GM21717 (cell line): ENCODE results near the gene TKFC.

ENCODE experiments used
- ATAC-seq: cut with Tn5 transposase; IDR thresholded peaks from one replicate; pipeline ENCODE4 v1.9.1; 2021; ENCODE audit warnings: mild to moderate bottlenecking, moderate library complexity; ENCODE audit not compliant: unreplicated experiment

The TKFC gene

DNA sequence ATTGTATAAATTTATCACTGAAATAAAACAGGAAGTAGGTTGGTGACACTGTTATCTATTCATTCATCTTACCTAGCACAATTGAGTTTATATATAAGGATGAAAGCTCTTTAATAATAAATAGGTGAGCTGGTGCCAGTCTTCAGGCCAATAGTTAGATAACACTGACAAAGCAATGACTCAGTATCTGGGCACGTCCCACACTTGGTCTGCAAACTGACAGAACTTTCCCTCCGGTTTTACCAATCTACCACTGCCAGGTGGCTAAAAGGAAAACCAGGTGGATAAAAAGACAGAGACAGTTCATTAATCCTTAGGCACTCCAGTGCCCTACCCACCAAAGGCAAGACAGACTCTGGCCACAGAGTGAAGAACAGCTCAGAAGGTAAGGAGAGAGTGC, 17.8 kb upstream of the TKFC start:
- no peak for ATAC-seq

DNA sequence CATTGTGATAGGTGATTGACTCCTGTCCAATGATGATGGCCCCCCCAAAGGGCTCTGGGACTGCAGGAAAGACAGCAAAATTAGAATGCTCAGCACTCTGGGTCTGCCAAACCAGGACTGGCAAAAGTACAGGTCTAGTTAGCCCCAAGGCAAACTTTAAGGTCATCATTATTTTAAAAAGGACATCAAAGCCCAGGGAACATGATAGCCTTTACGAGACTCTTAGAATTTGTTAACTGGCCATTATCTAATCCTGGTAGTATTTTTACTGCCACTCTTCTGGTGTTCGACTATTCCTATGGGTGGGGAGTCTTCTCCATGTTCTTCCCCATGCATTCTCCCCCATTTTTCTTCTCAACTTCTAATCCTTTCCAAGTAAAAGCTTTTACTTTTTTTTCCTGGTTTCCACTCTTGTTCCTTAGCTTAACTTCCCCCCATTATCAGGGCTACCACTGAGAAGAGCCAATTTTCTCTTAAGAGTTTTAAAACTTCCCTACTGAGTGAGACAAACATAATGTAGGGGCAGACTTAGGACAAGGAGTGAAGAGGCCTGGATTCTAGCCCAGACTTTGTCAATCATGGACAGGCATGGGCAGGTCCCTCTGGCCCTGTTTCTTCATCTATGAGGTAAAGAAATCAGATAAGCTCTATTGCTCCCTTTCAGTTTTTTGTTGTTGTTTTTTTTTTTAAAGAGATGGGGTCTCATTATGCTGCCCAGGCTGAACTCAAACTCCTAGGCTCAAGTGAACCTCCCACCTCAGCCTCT, 7.2 kb upstream of the TKFC start:
- ATAC-seq = no peak

DNA sequence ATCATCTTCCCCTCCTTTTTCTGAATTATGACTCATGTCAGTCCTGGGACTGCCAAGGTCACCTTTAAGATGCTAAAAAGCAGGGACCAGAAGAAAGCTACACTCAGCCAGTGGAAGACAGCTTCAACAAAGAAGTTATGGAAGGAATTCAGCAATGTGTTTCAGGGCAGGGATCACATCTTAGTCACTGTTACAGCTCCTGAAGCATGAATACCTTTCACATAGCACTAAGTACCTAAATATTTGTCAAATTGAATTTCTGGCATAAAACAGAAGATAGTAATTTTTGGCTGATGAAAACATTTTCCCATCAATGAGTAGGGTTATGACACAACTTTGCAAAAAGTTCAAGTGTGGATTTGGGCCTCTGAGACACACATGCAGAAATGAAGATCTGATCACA, 5.4 kb upstream of the TKFC start:
- no peak for ATAC-seq

DNA sequence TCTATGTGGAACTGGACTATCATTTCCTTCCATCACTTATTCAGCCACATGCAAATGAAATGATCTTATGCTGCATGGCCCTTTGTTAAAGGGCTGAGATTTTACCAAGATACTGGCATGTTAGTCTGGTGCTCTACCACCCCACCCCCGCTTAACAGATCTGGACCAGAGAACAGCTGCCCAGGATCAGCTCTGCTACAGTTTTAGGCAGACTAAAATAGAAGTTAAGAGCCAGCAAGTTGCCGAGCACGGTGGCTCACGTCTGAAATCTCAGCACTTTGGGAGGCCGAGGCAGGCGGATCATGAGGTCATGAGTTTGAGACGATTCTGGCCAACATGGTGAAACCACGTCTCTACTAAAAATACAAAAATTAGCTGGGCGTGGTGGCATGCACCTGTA, 4.7 kb upstream of the TKFC start:
- ATAC-seq = no peak

DNA sequence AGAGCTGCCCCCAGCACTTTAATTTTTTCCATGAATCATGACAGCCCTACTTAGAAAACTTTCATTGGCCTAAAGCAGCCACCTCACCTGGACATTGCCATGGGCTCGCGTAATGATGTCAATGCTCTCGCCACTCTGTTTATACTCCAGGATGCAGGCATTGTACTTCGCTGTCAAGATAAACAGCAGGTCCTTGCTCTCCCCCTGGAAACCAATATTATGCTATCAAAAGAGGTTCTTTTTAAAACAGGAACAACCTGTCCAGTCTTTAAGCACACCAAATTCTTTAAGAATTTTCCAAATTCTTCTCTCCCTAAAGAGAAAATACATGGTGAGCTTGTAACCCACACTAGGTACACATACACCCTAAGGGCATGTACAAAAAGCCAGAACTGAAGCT, 3.2 kb upstream of the TKFC start:
- no peak for ATAC-seq

DNA sequence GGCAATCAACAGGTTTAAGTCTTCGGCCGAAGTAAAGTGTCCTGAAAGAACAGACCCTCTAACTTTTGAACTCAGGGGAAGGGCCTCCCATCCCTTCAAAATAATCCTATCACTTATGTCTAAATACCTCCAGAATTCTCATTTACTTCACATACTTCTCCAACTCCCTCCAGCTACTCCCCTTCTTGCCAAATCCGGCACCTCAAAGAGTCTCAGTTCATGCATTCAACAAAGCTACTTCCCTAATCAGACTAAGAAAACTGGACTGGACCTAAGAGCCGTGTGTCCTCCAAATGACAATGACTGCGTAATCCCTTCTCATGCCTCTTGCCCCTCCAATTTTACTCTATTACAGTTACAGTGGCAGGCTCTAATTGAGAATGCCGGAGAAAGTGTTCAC, 1.4 kb upstream of the TKFC start:
- no peak for ATAC-seq

DNA sequence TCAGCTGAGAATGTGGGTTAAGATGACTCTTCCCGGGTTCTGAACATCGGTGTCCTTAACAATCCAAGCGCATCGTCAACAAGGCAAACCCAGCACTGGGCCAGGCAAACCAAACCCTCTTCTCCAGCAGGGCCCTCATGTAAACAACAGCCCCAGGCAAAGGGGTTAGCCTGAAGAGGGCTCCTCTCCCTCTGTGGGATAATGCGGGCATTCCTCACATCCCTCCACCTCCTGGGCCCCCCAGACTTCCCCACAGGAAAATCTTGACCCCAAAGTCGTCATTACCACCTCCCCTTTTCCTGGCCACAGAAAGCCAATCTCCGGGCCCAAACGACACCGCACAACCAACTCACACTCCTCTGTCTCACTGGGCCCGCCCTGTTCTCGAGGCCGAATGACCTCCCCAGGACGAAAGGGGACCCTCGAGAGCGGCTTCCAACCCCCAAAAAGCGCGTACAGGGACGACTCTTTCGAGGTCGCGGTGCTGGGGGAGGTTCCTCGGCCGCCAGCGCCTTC, 689 bp upstream of the TKFC start:
- peak; percentile 3 for ATAC-seq

DNA sequence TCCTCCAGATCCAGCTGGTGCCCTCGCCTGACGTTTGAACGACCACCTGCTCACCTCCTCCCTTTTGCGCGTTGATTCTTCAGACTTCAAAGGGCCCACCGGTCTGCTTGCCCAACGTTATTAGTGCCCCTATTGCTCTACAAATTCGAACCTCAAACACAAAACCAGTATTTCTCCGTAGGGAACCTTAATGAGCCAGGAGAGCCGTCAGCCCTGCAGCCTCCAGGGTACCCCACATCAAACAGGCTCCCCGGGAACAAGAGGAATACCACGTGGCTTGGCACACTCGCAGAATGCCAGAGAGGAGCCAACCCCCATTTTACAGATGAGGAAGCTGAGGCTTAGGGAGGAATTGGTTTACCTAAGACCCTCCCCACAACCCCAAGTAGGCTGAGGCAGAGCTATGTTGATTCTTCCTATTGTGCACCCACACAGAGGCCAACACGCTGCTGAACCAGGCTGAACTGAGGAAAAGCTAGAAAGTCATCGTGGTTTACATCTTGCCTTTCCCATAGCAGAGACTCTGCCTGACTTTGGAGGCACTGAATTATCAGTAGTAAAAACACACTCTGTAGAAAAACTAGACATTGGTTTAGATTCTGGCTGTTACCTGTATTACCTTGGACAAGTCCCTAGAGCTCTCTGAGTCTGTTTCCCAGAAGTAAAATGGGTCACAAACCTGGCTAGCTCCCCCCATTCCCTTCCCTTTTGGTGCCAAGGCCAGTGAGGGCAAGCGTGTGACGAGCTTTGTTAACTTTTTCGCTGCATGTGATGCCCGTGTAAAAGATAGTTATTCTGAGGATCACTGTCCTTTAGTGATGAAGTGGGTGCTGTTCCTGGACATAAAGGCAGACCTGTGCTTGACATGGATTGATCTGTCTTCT, 764 bp downstream of the TKFC start:
- ATAC-seq = peak; percentile 6

DNA sequence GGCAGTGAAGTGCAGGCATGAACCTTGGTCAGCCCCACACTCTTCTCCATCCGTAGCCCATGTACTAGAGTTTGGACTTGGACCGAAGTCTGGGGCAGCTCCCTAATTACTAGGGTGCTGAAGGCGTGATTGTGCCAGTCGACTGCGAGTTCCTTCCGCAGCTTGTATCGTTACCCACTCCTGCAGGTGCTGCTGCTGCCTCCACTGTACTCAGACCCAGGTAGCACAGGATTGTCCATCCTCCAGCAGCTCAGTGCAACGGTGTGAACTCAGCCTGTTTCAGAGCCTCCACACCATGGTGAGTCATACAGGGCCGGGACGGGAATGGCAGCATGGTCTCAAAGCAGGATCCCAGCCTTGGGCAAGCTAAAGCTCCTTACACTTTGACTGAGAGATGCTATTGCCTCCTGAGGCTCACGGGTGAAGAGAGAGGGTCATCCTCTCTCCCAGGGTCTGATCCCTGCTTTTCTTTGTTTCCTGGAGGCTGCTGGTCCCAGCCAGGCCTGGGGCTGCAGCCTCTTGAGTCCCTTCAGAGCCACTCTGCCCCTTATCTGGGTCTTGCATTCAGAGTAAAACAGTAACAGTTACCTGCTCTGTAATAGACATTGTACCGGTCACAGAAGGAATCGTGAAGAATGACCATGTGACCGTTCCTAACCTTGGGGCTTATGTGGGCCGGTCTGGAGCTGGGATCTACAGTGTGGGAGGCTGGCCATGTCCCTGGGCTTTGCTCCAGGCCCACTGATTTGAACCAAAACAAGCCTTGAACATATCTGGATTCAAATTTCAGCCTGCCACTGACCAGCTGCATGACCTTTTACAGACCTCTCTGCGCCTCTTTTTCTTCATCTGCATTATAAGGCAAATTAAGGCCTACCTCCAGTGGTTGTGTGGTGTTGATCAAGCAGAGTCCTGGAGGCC, 1.7 kb downstream of the TKFC start:
- no peak for ATAC-seq

DNA sequence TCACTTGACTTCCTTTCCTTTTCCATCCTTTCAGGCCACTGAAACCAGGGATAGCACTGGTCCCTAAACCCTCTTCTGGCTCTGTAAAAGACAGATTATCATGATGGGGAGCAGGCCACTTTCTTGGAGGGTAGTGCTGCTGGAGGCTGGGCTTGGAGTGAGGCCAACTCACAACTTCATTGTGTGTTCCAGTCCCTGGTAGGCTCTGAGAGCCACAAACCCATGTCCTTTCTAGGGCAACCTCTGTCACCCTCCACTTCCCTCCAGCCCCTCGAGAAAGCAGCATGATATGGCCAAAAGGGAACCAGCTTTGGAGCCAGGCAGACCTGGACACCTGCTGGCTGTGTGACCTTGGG, 2.3 kb downstream of the TKFC start:
- no peak for ATAC-seq

DNA sequence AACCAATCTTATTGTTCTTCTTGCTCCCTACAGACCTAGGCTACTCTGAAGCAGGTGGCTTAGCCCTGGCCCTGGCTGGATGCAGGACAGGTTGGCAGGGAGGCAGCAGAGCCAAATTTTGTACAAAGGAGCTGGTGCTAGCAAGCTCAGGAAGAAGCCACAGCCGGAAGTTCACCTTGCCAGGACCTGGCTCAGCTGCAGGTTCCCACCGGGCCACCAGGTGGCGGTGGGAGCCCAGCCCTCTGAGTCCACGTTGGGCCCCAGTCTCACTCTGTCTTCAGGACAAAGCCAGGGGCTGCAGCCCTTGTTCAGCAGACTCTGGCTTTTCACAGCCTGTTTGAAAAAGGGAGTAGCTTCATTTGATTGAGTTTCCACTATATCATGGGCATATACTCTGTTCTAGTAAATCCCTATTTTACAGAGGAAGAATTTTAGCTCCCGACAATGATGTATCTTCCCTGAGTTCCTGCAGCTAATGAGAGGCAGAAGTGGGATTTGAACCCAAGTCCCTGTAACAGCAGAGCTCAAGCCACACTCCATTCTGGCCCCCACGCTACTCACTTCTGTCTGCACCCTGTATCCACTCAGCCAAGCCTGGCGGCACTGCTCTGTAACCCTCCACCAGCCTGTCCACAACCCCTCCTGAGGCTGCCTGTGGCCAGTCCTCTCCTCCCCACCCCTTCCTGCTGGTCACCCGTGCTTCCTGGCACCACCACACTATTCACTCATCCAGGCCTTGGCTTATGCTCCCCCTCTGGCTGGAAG, 3.3 kb downstream of the TKFC start:
- peak; percentile 48 for ATAC-seq

DNA sequence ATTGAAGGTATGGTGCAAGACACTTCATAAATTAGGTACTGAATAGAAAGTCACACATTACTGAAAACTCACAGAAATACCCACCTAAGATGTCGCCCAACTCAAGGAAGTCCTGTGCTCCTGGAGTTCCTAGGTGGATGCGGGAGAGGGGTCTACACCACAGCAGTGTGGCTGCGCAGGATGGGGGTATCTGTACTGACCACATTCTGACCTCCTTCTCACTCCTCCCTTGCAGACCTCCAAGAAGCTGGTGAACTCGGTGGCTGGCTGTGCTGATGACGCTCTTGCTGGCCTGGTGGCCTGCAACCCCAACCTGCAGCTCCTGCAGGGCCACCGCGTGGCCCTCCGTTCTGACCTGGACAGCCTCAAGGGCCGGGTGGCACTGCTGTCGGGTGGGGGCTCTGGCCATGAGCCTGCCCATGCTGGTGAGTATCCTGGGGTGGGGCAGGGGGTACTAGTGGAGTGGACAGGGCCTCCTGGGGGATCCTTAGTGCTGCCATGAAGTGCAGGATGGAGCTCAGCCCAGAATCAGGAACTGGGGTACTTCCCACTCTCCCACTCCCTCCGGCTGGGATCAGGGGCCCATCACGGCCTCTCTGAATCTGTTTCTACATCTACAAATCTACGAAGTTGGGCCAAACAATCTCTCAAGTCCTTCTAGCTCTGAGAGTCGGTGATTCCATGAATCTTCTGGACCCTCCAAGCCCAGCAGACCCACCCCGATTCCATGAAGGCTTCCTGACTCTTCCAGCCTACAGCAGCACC, 4.9 kb downstream of the TKFC start:
- no peak for ATAC-seq

DNA sequence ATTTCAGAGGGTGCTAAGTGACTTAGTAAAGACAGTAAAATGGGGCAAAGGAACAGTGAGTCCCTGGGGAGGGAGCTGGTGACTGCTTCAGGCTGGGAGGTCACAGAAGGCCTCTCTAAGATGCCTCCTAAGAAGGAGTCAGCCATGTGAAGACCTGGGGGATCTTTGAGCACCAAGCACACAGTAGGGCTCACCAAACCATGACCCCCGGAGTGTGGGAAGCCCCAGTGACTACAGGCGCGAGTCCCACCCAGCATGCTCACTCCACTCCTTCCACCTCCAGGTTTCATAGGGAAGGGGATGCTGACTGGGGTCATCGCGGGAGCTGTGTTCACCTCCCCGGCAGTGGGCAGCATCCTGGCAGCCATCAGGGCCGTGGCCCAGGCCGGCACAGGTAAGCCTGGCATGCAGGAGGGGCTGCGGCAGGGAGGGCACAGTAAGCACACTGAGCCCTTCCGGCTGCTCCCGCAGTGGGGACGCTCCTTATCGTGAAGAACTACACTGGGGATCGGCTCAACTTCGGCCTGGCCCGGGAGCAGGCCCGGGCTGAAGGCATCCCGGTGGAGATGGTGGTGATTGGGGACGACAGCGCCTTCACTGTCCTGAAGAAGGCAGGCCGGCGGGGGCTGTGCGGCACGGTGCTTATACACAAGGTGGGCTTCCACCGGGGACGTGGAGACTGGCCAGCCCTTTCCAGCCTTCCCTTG, 5.9 kb downstream of the TKFC start:
- no peak for ATAC-seq

DNA sequence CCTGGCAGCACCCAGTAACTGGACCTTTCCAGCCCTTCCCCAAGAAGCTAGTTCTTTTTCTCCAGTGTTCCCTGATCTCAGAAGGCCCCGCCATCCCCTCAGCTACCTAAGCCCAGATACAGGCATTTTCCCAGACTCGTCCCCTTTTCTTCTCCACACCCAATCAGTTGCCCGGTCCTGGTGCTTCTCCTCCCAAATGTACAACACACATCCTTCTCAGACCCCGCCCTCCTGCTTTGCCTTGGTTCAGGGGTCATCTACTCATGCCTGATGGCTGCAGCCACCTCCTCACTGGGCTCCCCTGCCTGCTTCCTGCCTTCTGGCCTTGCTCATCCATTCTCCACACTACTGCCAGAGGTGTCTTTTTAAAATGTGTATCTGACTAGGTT, 6.5 kb downstream of the TKFC start:
- ATAC-seq = no peak

DNA sequence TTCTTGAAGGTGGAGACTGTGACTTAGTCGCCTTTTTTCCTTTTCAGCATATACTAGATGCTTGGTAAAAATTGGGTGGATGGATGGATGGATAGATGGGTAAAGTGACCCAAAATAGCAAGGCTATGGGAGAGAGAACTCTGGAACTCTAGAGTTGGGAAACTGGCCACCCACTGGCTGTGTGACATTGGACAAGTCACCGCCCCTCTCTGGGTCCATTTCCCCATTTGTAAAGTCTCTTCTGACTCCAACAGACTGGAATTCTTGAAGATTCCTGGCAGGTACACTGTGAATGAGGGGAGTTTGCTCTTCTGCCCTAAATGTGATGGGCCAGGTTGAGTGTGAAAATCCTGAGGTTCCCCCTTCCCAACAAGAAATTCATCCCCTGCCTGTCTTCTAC, 8.0 kb downstream of the TKFC start:
- no peak for ATAC-seq

DNA sequence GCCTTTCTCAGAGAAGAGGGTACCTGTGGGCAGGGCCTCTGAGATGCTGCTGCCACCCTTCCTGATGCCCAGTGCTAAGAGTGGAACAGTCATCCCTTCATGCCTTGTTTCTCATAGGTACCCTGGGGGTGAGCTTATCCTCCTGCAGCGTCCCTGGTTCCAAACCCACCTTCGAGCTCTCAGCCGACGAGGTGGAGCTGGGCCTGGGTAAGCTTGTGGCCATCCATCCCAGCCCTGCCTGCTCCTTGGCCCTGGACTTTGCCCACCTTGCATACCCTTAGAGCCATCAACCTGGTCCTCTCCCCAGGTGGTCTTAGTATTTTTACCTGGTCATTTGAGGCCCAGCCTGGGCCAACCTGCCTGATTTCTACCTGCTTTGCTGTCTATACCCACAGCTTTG, 8.7 kb downstream of the TKFC start:
- no peak for ATAC-seq

DNA sequence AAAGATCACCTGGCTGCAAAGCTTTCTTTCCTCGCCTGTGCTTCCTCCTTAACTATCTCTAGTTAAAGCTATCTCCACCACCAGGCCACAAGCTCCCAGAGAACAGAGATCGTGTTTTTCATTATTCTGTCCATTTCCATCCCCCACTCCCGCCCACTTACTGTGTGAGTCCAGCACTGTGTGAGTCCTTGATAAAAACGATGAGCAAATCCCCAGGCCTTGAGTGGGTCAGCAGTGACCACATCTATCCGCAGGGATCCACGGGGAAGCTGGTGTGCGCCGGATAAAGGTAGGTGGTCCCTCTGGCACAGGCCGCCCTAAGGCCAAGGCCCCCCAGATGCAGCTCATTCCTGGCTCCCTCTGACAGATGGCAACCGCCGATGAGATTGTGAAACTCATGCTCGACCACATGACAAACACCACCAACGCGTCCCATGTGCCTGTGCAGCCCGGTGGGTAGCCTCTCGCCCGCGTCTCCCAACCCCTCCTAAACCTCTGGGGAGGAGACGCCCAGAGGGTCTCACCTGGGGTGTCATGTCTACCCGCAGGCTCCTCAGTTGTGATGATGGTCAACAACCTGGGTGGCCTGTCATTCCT, 9.3 kb downstream of the TKFC start:
- no peak for ATAC-seq
